NCI-H446 treated with DMSO at 0.1 percent for 48 hours (cell line): ENCODE measurements around the gene TAS2R4.
"Not testable (repeated sequence)": the region's sequence is repeated elsewhere in the genome, so short reads cannot be mapped to it uniquely, and the experiment has no call there.

Experiments used
- DNase-seq: peaks from one replicate; lab custom pipeline; 2025; lab: John Stamatoyannopoulos, UW

Gene TAS2R4

GRCh38 chr7:141776374-141776773, at the start of gene TAS2R4:
TAS2R4 (plus strand) TSS chr7:141776674; CDS start chr7:141778489, 1,815 bp downstream.
- DNase-seq: no peak

- DNase-seq: no peak
Measured at GRCh38 chr7:141729020-141729419, 47.5 kb upstream of the TAS2R4 start.

DNA sequence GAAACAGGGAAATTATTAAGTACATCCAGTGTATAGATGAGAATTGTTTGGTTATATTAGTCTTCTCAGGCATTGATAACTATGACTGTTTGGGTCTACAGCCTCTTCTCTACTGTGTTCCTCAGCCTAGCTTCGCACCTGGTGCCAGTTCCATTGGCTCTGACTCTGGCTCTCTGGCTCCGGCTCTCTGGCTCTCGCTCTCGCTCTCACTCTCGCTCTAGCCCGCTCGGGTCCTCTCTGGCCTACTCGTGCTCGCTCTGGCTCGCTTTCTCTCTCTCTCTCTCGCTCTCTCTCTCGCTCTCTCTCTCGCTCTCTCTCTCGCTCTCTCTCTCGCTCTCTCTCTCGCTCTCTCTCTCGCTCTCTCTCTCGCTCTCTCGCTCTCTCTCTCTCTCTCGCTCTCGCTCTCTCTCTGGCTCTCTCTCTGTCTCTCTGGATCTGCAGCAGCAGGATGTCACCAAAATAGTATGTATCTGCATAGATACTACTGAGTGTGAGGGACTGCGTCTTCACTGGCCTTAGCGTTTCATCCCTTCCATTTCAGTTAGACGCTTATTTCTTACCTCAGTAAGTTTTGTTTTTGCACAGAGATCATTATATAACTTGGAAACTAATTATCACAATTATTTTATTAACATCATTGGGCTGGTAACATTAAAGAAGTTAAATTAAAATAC, 44.9 kb upstream of the TAS2R4 start:
- DNase-seq: no peak

GRCh38 chr7:141737118-141737835, 39.2 kb upstream of the TAS2R4 start:
- DNase-seq: no peak

GRCh38 chr7:141737836-141738591, 38.5 kb upstream of the TAS2R4 start, which contains the start of gene SSBP1:
SSBP1 (plus strand) TSS chr7:141738358; CDS start chr7:141739167, 809 bp downstream.
- DNase-seq: peak; percentile 95

DNA sequence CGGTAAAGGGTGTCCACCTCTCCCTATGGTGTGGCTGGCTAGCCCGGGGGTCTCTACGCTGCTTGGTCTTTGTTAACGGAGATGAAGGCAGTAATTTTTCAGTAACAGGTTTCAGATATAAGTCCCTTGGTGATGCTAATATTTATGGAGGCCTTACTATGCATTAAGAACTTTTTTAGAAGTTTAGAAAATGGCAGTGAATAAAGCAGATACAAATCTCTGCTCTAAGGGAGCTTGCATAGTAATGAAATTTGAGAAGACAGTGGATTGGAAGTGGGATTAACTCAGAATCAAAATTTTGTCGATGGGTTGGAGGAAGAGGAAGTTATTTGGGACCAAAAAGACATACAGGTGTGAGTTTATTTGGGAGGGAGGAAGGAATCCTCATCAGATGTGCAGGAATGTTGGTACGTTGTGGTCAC, 37.9 kb upstream of the TAS2R4 start:
- DNase-seq: no peak

GRCh38 chr7:141739250-141739649, 37.2 kb upstream of the TAS2R4 start:
- DNase-seq: no peak

DNA sequence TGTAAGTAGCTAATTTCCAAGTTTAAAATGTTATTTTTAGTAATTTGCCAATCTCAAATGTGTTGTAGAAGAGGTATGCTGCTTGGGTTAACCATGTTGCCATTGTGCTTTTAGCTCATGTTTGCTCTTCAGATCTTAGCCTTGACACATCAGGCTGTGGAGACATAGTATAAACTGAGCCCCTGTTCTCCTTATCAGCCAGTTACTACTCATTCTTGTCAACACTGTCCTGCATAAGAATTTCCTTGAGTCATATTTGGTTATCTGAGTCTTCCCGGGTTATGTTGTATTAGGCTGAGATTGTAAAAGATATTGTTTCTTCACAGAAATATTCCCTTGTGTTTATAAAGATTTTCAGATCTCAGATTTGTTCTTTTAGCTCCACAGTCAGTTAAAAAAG, 34.2 kb upstream of the TAS2R4 start:
- no peak for DNase-seq

GRCh38 chr7:141744131-141744530, 32.3 kb upstream of the TAS2R4 start:
- no peak for DNase-seq

GRCh38 chr7:141748396-141748795, 28.1 kb upstream of the TAS2R4 start:
- DNase-seq: no peak

DNA sequence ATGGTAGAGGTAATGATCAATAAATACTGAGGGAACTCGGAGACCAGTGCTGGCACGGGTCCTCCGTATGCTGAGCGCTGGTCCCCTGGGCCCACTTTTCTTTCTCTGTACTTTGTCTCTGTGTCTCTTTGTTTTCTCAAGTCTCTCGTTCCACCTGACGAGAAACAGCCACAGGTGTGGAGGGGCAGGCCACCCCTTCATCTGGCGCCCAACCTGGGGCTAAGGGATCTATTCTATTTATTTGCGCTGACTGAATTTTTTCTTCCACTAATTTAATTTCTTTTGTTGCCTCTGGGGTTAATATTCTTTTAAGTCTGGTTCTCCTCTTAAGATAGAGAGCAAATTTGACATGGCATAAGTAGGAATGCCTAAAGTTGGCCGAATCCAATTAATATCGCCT, 24.6 kb upstream of the TAS2R4 start:
- not testable (repeated sequence) for DNase-seq

GRCh38 chr7:141752634-141753033, 23.8 kb upstream of the TAS2R4 start:
- no peak for DNase-seq

DNA sequence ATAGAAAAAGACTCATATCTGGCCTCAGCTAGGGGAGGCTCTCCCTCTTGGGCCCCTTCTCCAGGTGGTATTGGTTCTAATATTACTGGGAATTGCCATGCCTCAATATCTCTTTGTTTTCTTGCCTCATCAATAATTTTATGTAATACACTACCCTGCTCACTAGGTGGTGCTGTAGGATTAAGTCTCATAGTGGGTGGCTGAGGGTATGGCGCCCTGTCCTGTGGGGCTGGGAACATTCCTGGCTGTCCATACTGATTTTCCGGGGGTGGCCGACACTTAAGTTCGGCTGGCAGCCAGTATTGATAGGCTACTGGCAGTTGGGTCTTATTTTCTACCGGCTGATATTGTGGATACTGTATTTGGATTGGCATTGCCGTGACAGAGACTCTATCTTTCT, 21.5 kb upstream of the TAS2R4 start:
- no peak for DNase-seq

DNA sequence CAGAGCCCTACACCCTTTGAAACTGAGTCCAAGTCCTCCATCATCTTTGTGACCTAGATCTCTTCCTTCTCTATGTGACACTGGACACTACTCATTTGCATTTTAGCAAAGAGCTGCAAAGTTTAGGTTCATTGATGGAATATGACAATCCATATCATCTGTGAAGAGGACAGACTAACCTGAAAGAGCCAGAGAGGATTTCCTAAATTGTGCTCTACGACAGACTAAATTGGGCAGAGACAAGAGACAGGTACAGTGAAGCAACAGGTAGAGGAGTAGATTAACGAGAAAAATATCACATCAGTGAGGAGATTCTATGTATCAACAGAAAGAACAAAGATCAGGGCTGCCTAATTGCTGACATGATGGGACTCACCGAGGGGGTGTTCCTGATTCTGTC, 12.7 kb upstream of the TAS2R4 start, which contains the start of gene TAS2R3:
TAS2R3 (plus strand) TSS at position 301 of the 400 bp plus-strand sequence; CDS start at position 363, 62 bp downstream.
- DNase-seq: no peak

DNA sequence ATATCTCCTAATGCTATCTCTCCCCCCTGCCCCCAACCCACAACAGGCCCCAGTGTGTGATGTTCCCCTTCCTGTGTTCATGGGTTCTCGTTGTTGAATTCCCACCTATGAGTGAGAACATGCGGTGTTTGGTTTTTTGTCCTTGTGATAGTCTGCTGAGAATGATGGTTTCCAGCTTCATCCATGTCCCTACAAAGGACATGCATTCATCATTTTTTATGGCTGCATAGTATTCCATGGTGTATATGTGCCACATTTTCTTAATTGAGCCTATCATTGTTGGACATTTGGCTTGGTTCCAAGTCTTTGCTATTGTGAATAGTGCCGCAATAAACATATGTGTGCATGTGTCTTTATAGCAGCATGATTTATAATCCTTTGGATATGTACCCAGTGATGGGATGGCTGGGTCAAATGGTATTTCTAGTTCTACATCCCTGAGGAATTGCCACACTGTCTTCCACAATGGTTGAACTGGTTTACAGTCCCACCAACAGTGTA, 6.3 kb upstream of the TAS2R4 start:
- not testable (repeated sequence) for DNase-seq

DNA sequence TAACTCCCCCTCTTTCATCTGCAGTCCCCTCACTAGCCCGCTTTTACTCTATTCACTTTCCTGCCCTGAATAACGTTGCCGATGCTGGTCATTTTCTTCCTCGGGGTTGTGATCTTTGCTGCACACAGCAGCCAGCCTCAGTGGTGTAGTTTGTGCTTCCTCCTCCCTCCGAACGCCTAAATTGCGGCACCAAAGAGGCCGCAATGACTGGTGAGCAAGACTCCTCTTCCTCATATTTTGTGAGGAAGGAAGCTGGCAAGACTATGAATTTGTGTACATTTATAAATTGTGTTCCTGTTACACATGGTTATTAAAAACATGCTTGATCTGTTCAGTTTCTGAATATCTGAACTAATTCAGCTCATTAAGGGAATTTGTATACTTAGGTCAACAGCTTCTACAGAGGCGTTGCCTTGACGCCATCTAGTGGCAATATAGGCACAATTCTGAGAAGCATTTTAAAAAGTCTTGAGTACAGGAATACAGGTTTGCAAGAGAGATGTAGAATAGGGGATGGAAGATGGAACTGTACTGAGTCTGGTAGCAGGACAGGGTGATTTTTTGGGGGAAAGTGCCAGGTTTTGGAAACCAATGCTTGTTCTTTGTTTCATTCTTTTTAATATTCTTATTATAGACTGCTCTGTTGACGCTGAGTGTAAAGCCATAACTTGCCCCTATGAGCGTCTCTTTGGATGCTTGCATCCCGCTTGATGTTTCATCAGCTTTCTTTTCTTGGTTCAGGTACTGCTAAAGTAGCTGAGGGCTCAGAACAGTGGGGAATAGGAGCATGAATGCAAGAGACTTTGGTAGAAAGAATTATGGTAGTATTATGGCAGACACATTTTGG, 9.5 kb downstream of the TAS2R4 start:
- peak; percentile 8 for DNase-seq

DNA sequence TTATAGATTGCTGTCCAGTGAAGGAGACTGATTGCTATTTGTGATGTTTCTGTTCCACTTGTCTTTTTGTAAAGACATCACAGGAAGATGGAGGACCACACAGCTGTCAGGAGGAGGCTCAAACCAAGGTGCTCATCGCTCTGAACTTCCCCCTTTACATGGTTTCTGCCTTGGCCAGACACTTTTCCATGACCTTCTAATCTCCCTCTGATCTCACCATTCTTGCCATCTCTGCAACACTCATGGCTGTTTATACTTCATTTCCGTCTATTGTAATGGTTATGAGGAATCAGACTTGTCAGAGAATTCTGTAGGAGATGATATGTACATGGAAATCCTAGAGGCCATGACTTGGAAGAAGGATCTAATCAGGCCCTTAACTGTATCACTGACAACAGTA, 11.8 kb downstream of the TAS2R4 start:
- no peak for DNase-seq

- no peak for DNase-seq
Measured at GRCh38 chr7:141789917-141790316, 13.4 kb downstream of the TAS2R4 start, which contains the start of gene TAS2R5. TAS2R5 (plus strand) TSS chr7:141790217; CDS start chr7:141790362, 145 bp downstream.

GRCh38 chr7:141792526-141792925, 16.1 kb downstream of the TAS2R4 start:
- no peak for DNase-seq

DNA sequence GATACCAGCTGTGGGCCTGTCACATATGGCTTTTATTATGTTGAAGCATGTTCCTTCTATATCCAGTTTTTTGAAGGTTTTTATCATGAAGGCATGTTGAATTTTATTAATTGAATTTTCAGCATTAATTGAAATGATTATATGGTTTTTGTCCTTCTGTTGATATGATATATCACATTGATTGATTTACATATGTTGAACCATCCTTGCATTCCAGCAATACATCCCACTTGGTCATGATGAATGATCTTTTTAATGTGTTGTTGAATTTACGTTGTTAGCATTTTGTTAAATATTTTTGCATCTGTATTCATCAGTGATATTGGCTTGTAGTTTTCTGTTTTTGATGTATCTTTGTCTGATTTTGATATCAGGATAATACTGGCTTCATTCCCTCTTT, 43.6 kb downstream of the TAS2R4 start:
- DNase-seq: no peak

GRCh38 chr7:141822432-141822831, 46.0 kb downstream of the TAS2R4 start:
- DNase-seq: not testable (repeated sequence)
